GM04504 (cell line): ENCODE data around the gene DNAH1.
"Not testable (repeated sequence)": the region's sequence is repeated elsewhere in the genome, so short reads cannot be mapped to it uniquely, and the experiment has no call there.

Source experiments
- DNase-seq: peaks from one replicate; pipeline ENCODE4 v3.0.0-alpha.2; 2012; ENCODE audit warnings: low read depth

The DNAH1 gene

DNA sequence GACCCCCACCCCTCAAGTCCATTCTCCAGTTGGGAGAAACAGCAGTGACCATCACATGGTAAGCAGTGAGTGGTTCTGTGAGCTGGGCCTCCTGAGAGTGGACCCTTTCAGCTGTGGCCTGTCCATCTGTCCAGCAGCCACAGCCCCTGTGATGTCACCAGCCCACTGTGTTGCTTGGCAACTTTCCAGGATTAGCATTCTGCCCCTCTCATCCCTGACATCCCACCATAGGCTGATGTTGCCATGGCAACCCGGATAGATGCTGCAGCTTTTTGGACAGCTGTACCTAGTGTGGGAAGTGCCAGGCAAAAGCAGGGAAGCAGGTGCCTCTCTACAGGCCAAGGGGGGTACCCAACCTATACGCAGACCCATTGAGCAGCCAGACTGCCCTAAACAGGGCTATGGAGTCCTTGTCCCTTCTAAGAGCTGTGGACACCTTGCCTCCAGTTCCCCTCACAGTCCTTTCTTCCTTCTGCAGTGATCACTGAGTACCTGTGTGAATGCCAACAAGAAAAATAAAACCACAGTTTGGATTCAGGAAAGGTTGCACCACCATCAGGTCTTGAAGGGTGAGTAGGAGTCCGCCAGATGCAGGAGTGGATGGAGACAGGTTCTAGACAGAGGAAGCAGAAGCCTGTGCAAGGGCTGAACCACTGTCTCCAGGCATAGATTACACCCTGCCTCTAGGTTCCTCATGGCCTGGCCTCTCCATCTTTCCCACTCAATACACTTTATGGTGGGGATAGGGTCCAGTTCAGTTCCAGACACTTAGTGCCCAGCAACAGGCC is at the start of gene DNAH1:
Gene DNAH1, plus strand, starts transcription at position 343 of the 788 bp plus-strand sequence. CDS start 6,124 bp downstream, outside the sequence.
- DNase-seq = no peak

DNA sequence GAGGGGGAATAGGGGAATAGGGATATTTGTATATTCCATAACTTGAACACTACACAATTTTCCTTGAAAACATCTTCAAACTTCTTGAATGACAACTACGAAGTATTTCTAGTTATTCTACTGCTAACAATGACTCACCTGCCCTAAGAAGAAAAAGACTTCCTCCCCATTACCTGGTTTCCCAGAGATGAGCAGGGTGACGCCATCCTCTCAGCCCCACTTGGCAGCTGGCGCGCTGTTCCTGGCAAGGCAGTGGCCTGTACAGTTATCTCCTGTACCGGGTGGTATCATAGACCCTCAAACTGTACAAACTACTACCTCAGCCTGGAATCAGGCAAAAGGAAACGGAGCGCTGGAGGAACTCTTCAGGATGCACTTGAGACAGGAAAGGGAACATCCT is 48.1 kb upstream of the DNAH1 start:
- no peak for DNase-seq

DNA sequence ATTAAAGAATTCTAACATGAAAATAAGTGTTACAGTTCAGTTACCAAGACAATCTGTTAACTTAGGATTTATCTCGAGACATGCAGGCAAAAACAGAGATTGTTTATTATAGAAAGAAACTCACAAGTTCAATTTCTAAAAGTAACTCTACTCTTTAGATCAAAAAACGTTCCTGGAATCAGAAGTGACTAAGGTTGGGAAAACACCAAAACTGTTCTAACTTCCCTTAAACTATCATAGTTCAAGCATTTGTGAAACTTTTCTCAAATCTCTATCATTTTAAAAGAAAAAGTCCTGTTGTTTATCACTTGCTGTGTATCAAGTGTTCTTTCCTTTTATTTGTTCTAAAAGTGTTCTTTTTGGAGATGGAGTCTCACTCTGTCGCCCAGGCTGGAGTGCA is 46.3 kb upstream of the DNAH1 start:
- DNase-seq = no peak

DNA sequence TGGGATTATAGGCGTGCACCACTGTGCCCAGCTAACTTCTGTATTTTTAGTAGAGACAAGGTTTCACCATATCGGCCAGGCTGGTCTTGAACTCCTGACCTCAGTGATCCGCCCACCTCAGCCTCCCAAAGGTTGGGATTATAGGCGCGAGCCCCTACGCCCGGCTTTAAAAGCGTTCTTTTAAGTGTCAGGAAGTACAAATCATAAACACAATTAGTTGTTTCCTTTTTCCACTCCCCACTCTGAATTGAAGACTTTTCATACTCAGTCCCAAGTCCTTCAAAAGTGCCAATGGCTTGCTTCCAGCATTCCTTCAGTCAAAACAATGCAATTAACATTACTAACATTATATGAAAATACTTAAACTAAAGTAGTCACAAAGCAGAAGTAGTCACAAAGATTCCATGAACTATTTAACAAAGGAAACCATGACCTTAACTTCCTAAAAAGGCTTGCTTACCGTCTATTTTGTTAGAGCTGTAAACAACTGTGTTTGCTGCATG is 45.8 kb upstream of the DNAH1 start:
- DNase-seq = no peak

DNA sequence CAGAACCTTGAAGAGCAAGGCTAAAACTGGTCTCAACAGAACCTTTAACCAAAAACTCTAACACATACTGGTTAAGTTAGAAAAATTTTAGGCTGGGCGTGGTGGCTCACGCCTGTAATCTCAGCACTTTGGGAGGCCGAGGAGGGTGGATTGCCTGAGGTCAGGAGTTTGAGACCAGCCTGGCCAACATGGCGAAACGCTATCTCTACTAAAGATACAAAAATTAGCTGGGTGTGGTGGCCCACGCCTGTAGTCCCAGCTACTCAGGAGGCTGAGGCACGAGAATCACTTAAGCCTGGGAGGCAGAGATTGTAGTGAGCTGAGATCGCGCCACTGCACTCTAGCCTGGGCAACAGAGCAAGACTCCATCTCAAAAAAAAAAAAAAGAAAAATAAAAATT is 43.9 kb upstream of the DNAH1 start:
- DNase-seq = not testable (repeated sequence)

DNA sequence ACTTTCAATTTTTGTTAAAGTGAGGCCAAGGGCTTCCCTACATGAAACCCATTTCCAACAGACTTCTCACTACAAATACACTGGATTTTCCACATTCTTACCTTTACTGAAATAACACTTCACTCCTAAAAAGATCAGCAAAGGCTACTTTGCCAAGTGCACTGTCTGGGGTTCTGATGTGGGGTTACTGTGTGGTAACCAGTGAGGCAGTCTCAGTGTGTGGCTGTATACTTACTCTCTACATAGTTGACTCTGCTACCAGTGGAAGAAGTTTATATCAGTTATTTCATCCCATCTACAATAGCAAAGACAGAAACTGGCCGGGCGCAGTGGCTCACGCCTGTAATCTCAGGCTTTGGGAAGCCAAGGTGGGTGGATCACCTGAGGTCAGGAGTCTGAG is 43.3 kb upstream of the DNAH1 start:
- no peak for DNase-seq

DNA sequence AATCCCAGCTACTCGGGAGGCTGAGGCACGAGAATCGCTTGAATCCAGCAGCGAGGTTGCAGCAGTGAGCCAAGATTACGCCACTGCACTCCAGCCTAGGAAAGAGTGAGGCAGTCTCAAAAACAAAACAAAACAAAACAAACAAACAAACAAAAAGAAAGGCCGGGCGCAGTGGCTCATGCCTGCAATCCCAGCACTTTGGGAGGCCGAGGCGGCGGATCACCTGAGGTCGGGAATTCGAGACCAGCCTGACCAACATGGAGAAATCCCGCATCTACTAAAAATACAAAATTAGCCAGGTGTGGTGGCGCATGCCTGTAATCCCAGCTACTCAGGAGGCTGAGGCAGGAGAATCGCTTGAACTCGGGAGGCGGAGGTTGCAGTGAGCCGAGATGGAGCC is 41.3 kb upstream of the DNAH1 start:
- DNase-seq = not testable (repeated sequence)

DNA sequence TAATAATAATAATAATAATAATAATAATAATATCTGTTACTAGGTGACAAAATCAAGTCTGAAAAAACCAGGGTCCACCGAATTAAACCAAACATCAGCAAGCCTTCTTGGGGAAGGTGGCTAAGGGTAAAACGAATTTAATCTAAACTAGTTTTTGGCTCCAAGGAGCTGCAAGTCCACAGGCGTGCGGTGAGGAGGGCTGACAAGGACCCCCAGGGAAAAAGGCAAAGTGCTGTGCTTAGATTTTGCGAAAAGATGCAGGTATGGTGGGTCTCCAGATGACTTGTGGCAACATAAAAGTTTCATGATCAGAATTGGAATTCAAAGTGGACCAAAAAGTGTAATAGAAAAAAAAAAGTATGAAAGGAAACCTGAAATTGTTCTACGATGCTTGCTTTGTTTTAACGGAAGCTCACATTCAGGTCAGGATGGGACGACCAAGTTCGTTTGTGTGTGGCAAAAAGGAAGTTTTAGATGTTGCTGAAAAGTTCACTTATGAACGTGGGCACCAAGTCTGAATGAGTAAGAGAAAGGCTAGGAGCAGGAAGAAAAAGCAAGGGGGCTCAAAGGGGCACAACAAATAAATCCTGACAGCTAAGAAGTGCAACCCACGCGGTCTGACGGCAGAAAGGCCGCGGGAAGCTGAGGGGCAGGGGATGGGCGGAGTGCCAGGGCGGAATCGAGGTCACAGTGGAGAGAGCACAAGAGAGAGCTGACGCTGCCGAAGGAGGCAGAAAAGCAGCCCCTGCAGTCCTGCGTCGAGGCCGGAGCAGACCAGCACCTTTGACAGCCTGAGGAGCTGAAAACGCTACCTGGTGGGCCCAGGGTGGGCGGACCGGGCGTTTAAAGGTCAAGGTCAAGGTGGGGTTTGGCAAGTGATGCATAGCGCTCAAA is 38.8 kb upstream of the DNAH1 start:
- DNase-seq = no peak

DNA sequence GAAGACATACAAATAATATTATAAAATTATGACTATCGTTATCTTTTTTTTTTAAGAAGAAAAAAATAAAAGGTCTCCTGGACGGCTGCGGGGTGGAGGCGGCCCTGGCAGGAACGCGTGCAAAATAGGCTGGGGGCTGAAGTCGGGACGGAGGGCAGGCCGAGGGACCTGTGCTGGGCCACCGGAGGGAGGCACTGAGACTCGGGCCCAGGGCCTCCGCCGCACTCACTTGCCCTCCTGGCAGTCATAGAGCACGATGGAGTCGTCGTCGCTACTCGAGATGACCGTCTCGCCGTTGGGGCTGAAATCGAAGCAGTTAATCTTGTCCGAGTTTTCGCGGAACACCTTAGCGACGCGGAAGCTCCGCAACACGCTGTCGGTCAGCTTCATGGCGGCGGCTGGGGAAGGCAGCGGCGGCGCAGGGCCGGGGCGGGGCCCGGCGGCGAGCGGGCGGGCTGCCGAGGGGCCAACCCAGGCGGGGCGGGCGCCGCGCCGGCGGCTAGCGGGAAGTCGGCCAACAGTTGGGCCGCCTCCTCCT is 38.1 kb upstream of the DNAH1 start:
- no peak for DNase-seq

DNA sequence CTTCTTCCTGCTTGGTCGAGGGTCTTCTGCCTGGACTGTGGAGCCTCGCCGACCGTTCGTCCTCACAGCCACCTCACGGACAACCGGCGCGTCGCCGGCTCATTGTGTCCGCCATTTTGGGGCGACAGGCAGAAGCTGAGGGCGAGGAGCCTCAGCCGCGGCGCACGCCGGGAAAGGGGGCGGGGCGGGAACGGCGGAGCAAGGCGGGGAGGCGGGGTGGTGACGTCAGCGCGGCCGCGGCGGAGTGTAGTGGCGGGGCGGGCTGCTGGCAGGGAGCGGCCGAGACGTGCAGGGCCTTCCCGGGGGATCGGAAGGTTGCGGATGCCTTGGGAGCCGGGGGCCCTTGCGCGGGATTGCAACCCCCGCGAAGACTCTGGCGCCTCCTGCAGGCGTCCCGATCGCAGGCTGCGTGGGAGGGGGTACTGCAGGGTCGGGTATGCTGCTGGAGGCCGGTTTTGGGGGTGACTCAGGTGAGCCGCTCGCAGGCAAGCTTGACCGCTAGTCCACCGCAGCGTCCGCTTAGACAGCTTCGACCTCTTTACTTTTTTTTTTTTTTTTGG is 37.5 kb upstream of the DNAH1 start, which contains the start of gene WDR82:
Gene WDR82, minus strand, starts transcription at position 140 of the 560 bp plus-strand sequence. CDS start 288 bp downstream, outside the sequence.
- DNase-seq = peak; percentile 80

DNA sequence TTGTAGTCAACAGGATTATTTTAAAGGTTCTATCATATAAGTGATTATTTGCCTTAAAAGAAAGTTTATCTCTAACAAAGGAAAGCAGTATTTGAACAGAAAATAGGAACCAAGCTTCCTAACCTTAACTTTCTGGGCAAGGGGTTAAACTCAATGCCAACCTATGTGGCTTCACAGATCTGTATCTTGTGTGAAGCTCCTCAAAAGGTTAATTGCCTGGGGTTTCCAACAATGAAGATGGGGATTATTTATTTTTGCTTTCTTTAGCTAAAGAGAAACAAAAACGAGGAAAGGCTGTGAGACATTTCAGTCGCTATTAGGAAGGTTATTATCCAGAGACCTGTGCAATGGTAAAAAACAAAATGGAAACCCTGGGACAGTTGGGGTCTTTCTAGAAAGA is 36.5 kb upstream of the DNAH1 start:
- DNase-seq = no peak

DNA sequence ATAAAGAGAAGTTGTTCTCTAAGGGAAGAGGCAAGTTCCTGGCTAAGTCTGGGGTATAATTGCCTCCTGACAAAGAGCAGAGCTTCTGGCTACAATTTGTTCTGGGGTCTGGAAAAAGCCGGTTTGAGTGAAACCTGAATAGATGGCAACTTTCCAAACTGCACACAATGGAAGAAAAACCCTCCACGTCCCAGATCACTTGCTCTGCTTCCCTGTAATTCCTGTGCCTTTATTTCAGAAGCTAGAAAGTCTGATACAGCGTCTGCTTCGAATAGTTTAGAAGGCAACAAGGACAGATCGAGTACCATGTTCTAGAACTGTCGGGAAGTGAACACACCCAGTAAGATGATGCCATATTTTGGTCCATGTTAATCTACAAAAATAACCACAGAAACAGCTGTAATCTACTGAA is 36.1 kb upstream of the DNAH1 start:
- DNase-seq = no peak

DNA sequence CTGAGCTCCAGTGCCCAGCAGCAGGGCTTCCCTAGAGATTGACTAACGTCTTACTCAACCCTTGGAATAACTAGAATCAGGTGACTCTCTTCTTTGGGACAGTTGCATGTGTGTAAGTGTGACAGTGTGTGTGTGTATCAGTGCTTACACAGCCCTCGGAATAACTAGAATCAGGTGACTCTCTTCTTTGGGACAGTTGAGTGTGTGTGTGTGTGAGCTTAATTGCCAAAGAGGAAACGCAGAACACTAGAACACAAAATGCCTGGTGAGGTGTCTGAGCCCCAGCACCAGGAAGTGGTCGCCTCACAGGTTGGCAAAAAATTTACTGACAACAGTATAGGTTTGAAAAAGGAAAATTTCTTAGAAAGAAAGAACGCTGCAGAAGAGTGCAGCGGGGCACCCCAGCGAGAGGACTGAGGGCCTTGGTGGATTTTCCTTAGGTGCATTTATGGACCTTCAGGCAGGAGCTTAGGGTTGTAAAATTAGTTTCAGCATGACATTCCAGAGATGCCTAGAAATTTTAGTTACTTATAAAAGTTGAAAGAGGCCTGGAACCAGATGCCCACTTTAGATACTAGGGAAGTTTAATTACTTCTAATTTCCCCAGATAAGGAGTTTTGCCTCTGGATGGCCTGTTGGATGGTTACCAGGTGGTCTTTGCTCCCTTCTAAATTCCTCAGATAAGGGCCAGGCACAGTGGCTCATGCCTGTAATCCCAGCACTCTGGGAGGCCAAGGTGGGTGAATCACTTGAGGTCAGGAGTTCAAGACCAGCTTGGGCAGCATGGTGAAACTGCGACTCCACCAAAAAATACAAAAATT is 33.9 kb upstream of the DNAH1 start:
- no peak for DNase-seq

DNA sequence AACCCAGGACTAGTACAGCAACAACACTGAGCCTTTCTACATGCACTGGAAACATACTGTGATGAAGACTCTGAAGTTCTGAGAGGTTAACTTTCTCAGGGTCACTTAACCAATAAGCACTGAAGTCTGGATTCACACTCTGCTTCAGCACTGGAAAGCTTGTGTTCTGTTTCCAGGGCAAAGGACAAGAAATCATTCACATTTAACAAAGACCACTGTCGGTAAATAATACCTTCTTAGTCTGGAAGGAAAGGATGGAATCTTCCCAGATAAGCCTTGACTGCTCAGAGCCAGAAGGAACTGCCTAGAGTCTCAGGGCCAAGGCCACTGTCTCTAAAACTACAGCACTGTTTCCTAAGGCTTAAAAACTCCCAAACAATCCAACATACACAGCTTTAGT is 32.8 kb upstream of the DNAH1 start:
- DNase-seq = no peak

DNA sequence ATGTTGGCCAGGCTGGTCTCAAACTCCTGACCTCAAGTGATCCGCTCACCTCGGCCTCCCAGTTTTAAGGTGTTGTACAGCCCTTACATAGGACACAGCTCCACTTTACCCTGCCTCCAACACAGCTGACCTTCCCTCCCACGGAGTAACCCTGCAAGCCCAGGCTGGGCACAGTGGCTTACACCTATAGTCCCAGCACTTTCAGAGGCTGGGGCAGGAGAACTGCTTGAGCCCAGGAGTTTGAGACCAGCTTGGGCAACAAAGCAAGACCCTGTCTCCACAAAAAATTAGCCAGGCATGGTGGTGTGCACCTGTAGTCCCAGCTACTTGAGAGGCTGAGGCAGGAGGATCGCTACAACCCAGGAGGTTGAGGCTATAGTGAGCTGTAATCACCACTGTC is 32.1 kb upstream of the DNAH1 start:
- DNase-seq = not testable (repeated sequence)

DNA sequence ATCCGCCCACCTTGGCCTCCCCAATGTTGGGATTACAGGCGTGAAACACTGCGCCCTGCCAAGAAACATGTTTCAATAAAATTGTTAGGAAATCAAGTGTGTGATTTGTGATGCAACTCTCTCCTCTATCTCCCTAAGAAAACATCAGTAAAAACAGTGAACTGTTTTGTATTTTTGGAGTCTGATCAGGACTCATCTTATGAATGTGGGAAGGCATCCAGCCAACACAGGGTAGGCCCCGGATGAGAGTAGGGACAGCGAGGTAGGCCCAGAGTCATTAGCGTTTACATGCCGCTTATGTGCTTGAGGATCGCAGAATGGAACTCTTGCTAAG is 29.4 kb upstream of the DNAH1 start:
- no peak for DNase-seq

DNA sequence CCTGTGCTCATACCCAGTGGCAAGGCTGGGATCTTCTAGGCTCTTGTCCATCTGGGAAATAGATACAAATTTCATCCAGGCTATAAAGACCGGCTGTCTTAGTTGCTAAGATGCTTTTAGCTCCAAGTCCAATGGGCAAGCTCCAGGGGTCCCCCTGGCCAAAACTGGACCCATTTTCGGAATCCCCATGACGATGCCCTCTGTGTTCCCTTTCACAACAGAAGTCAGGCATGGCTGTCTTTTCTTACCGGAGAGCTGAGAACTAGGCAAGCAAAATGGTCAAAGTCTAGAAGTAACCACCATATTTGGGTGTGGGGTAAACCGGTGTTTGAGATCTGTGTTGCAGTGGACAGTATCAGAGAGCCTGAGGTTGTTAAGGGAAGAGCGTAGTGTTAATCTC is 27.4 kb upstream of the DNAH1 start:
- DNase-seq = no peak

DNA sequence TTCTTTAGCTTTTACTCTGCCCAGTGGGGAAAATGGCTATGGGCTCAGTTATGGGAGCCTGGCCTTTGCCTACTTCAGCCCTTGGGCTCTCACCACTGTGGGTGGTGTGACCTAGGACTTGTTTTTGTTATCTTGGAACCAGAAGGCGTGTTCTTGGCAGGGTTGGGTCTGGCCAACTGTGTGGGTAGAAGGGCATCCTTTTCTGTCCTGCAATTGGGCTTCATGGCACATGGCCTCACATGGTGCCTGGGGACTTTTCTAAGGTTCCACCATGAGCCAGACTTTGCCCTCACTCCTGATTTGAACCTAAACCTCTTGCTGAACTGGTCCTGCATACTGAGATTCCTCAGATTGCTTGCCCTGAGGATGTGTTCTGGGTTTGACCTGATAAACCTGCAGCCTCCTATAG is 26.8 kb upstream of the DNAH1 start:
- no peak for DNase-seq

DNA sequence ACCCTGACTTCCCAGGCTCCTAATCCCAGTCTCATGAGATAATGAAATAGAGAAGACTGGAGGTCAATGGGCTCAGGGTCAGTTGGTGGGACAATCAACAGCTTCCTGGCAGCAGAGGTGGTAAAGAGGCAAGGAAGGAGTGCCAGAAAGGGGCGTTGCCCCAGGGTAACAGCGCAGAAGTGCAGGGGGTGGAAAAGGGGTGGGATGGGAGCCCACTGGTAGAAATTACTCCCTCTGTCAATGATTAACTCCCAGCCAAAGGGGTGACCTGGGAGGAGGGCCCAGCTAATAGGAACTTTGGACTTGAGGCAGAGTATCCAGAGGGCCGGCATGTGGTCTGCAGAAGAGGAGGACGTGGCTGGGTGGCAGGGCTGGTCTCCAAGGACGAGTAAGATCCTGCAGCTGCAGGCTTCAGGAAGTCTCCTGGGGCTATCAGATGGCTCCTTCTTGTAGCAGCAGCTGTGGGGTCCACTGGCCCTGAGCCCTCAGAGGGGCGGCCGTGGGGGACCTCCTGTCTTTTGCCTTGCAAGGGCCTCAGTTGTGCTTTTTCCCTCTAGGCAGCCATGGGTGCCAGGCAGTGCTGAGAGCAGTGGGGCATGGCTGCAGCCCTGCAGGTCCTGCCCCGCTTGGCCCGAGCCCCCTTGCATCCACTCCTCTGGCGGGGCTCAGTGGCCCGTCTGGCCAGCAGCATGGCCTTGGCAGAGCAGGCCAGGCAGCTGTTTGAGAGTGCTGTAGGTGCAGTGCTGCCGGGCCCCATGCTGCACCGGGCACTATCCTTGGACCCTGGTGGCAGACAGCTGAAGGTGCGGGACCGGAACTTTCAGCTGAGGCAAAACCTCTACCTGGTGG is 26.1 kb upstream of the DNAH1 start:
- no peak for DNase-seq
